K562 (cell line): Measurements from ENCODE around the gene VSIG10L. TPM values are rescaled to one million over a fixed set of nuclear protein-coding genes. Genes with fewer than 3 reads are reported as not detected.

Source experiments
- ATAC-seq: fragments of 200-7000 bp; cut with Tn5 transposase; 3 replicates; pipeline ENCODE4 v1.9.1; 2020; ENCODE audit warnings: moderate library complexity
- BruUV-seq: library from RNA; stranded (reverse); fragments of 400-500 nt; replicated peaks from 2 replicates; lab custom pipeline; 2021; lab: Mats Ljungman, UMichigan
- CTCF ChIA-PET: fragments of 300-600 bp; formaldehyde crosslinking; extraction: SDS; loops from one replicate; lab custom pipeline; 2021; ENCODE audit warnings: low intra/inter-chr PET ratio; lab: Yijun Ruan, JAX
- POLR2A ChIA-PET: fragments of 300-600, 350-650 bp; sonication (Branson Sonifier 250); formaldehyde crosslinking; extraction: SDS; loops from one replicate; lab custom pipeline; 2021; ENCODE audit warnings: antibody characterized with exemption, inconsistent platforms; lab: Yijun Ruan, JAX
- DNase-seq, 4 experiments: peaks; one replicate each; pipeline versions ENCODE4 v3.0.0 to v3.0.0-alpha.2; 2011 to 2018; ENCODE audit warnings: low spot score in 3 of 4, mixed read lengths in 3 of 4; ENCODE audit errors: extremely low read depth in 1 of 4
- FAIRE-seq: peaks from 2 replicates; lab custom pipeline; 2011; peaks lifted over from hg19 to GRCh38; lab: Jason Lieb, UNC
- H2AFZ ChIP-seq: 2 replicates; pipeline ENCODE4 v1.6.0; 2011; ENCODE audit warnings: low read depth, low read length, control low read depth, inconsistent platforms
- H3K27ac ChIP-seq: fragments of 200-600 bp; 3 replicates; pipeline ENCODE4 v1.8.0; 2011; ENCODE audit warnings: low read depth, mild to moderate bottlenecking, control low read depth, inconsistent platforms, low read length, moderate library complexity, mixed read lengths; ENCODE audit errors: extremely low read depth
- H3K27me3 ChIP-seq, 2 experiments: fragments of 300-600 bp in 1 of 2; 2 replicates in 1 of 2; 3 replicates in 1 of 2; pipeline versions ENCODE4 v1.6.0 to v1.8.0; 2011; ENCODE audit warnings: inconsistent platforms in 2 of 2, low read length in 2 of 2, mild to moderate bottlenecking in 1 of 2, mixed read lengths in 1 of 2, moderate library complexity in 1 of 2; ENCODE audit not compliant: control insufficient read depth in 2 of 2, insufficient read depth in 2 of 2
- H3K36me3 ChIP-seq: fragments of 300-600 bp; 3 replicates; pipeline ENCODE4 v1.8.0; 2011; ENCODE audit warnings: mild to moderate bottlenecking, low read length, inconsistent platforms; ENCODE audit not compliant: control insufficient read depth, insufficient read depth
- H3K4me1 ChIP-seq, 2 experiments: fragments of 200-600 bp in 1 of 2; replicated peaks in 1 of 2; 2 replicates in 1 of 2; 3 replicates in 1 of 2; pipeline versions ENCODE4 v1.5.1 to v1.8.0; 2011; ENCODE audit warnings: inconsistent platforms in 2 of 2, low read length in 2 of 2, mild to moderate bottlenecking in 1 of 2, mixed read lengths in 1 of 2, moderate library complexity in 1 of 2; ENCODE audit not compliant: control insufficient read depth in 2 of 2, insufficient read depth in 2 of 2
- H3K4me2 ChIP-seq: 2 replicates; pipeline ENCODE4 v1.6.1; 2011; ENCODE audit warnings: low read length, control low read depth, inconsistent platforms, mixed read lengths; ENCODE audit not compliant: insufficient read depth
- H3K4me3 ChIP-seq: fragments of 200-600 bp; sonication (generic), shearing (Covaris generic); 2 replicates; pipeline ENCODE4 v1.5.1; 2016; ENCODE audit warnings: control low read depth, inconsistent platforms
- H3K79me2 ChIP-seq: fragments of 200-600 bp; 3 replicates; pipeline ENCODE4 v1.8.0; 2011; ENCODE audit warnings: low read length, inconsistent platforms; ENCODE audit not compliant: control insufficient read depth, insufficient read depth
- H3K9ac ChIP-seq, 2 experiments: 2 replicates each; pipeline versions ENCODE4 v1.6.0 to v1.6.1; 2011; ENCODE audit warnings: low read depth in 2 of 2, low read length in 2 of 2, control low read depth in 1 of 2, inconsistent platforms in 1 of 2, mild to moderate bottlenecking in 1 of 2, mixed read lengths in 1 of 2; ENCODE audit not compliant: insufficient read depth in 1 of 2
- H3K9me1 ChIP-seq: one replicate; pipeline ENCODE4 v1.6.0; 2011; ENCODE audit warnings: inconsistent platforms, mild to moderate bottlenecking, low read length, moderate library complexity; ENCODE audit not compliant: control insufficient read depth, insufficient read depth
- H3K9me3 ChIP-seq: replicated peaks from 2 replicates; pipeline ENCODE4 v1.5.1; 2011; ENCODE audit warnings: low read depth, low read length, inconsistent platforms; ENCODE audit not compliant: control insufficient read depth, insufficient read depth
- H4K20me1 ChIP-seq: replicated peaks from 2 replicates; pipeline ENCODE4 v1.6.1; 2011; ENCODE audit warnings: low read length, inconsistent platforms, mixed read lengths; ENCODE audit not compliant: control insufficient read depth, insufficient read depth
- CHD1 ChIP-seq: fragments of 200-600 bp; sonication (generic); IDR thresholded peaks from one replicate; pipeline ENCODE4 v1.6.1; 2012; ENCODE audit warnings: mild to moderate bottlenecking, moderate library complexity, low read length, inconsistent platforms
- ESRRA ChIP-seq: fragments of 450-650 bp; IDR thresholded peaks from 2 replicates; pipeline ENCODE4 v1.6.1; 2014; ENCODE audit warnings: low read depth, mild to moderate bottlenecking, moderate library complexity, borderline replicate concordance
- HDGF ChIP-seq: fragments of 450-650 bp; IDR thresholded peaks from 2 replicates; pipeline ENCODE4 v1.6.1; 2016
- NELFE ChIP-seq: IDR thresholded peaks from 2 replicates; pipeline ENCODE4 v1.6.1; 2011; ENCODE audit warnings: mild to moderate bottlenecking; ENCODE audit not compliant: insufficient read depth, insufficient read length
- RFX1 ChIP-seq: fragments of 450-650 bp; IDR thresholded peaks from 2 replicates; pipeline ENCODE4 v1.6.1; 2016; ENCODE audit warnings: mild to moderate bottlenecking, moderate library complexity
- TAF7 ChIP-seq: fragments of 450-650 bp; IDR thresholded peaks from 2 replicates; pipeline ENCODE4 v1.6.1; 2016; ENCODE audit warnings: missing genetic modification characterization, missing compliant biosample characterization
- WGBS: fragments of 100-300 bp; shearing (Covaris generic); methylation state at CpG from one replicate; pipeline ENCODE4 v1.1.6; 2016; ENCODE audit warnings: low coverage, mixed read lengths; ENCODE audit not compliant: insufficient coverage; ENCODE audit errors: missing lambda C conversion rate; 5-methylcytosine and 5-hydroxymethylcytosine counted together
- in situ Hi-C: fragments of 300-500 bp; cut with MboI; formaldehyde crosslinking; loops from 4 replicates; pipeline ENCODE4 v1.15.0; 2018; ENCODE audit warnings: inconsistent platforms, mixed read lengths
- intact Hi-C: fragments of 100-400 bp; cut with micrococcal nuclease; formaldehyde crosslinking; loops from 2 replicates; pipeline ENCODE4 v1.14.2; 2022
- polyA plus RNA-seq, 8 experiments: library from polyadenylated mRNA; depleted of rRNA in 4 of 8; stranded (reverse) in 5 of 8; unstranded in 3 of 8; fragments of >200 nt; fragmentation: Nextera tagmentation in 2 of 8; fragmentation: Illumina TruSeq in 1 of 8; extraction: Ambion mirVana in 2 of 8; extraction: Trizol in 1 of 8; gene quantifications; 2 replicates each; pipeline versions ENCODE4 v1.2.1 to v1.2.3, GENCODE V29; 2011 to 2014; ENCODE audit warnings: inconsistent platforms in 1 of 8, missing spikeins in 1 of 8
- total RNA-seq, 7 experiments: library from RNA; depleted of rRNA in 6 of 7; stranded (reverse); fragments of >200 nt in 6 of 7; fragmentation: Illumina TruSeq in 2 of 7; extraction: Trizol in 2 of 7; gene quantifications; 2 replicates each; pipeline versions ENCODE4 v1.2.1 to v1.2.3, GENCODE V29; 2011 to 2021; ENCODE audit warnings: low replicate concordance in 1 of 7

VSIG10L gene
- total and polyA plus RNA-seq, 9 of the 15 experiments (the other 6 are each of a cell fraction or from before 2014, with no cell fraction given) = 1.1 to 7.6 (median 2.2) TPM

- Histone ChIP-seq H3K27ac (no peak overlapping the region), H3K9me1 (no peaks in the 10 kb centered on the region), H4K20me1 (peaks cover 6% of the 10 kb centered on the region; the same call in 1 of the 2 replicates), H3K4me3 (no peak overlapping the region), H2AFZ (no peak overlapping the region), H3K9ac (no peak overlapping the region), H3K9me3 (no peaks in the 10 kb centered on the region; the same call in 1 of the 2 replicates), H3K36me3 (no peaks in the 10 kb centered on the region), H3K27me3 (peaks cover 9 to 50% of the 10 kb centered on the region in 2 experiments; a peak in 4 of 5 replicates), H3K4me1 (peaks cover 0 to 15% of the 10 kb centered on the region in 2 experiments; a peak in 3 of 5 replicates), H3K79me2 (no peaks in the 10 kb centered on the region), H3K4me2 (no peak overlapping the region)
- DNase-seq = no peak
- no peak for ATAC-seq
- CTCF ChIA-PET = no interaction called here
- intact Hi-C loops = no loop called here
- POLR2A ChIA-PET = no interaction called here
- TF ChIP-seq CHD1 (no peak), HDGF (no peak), NELFE (no peak), ESRRA (no peak), RFX1 (no peak), TAF7 (tag) (no peak)
- 6% methylated on average over 4 of the region's 8 CpGs for WGBS
- in situ Hi-C loops = no loop called here
- no peak for FAIRE-seq
- no TSS peak for BruUV-seq
Measured at GRCh38 chr19:51316688-51317087, 25.3 kb downstream of the VSIG10L start.
